CD14-positive monocyte (primary cell): ENCODE data around the gene NOM1. TPM values are rescaled to one million over a fixed set of nuclear protein-coding genes. Genes with fewer than 3 reads are reported as not detected.

ENCODE experiments used
- DNase-seq, 3 donors: peaks; one replicate each; pipeline ENCODE4 v3.0.0-alpha.2; 2011 to 2022
- H2AFZ ChIP-seq: 2 replicates; pipeline ENCODE4 v1.6.0; 2012; ENCODE audit warnings: mild to moderate bottlenecking, low read depth, low read length, inconsistent platforms; ENCODE audit not compliant: insufficient read depth, poor library complexity, severe bottlenecking
- H3K27ac ChIP-seq, 2 donors: 1 replicate in 1 of 2; 2 replicates in 1 of 2; pipeline ENCODE4 v1.5.1; 2012 to 2013; ENCODE audit warnings: low read length in 2 of 2, control low read depth in 1 of 2, inconsistent platforms in 1 of 2, low read depth in 1 of 2, mild to moderate bottlenecking in 1 of 2
- H3K27me3 ChIP-seq, 2 donors: one replicate each; pipeline versions ENCODE4 v1.6.0 to v1.6.1; 2011 to 2013; ENCODE audit warnings: low read length in 2 of 2; ENCODE audit not compliant: control insufficient read depth in 2 of 2, insufficient read depth in 2 of 2
- H3K36me3 ChIP-seq, 2 donors: replicated peaks in 1 of 2; 1 replicate in 1 of 2; 2 replicates in 1 of 2; pipeline versions ENCODE4 v1.5.1 to v1.6.1; 2012 to 2013; ENCODE audit warnings: low read length in 2 of 2, control low read depth in 1 of 2, inconsistent platforms in 1 of 2, mild to moderate bottlenecking in 1 of 2; ENCODE audit not compliant: insufficient read depth in 2 of 2, control insufficient read depth in 1 of 2
- H3K4me1 ChIP-seq, 2 donors: 1 replicate in 1 of 2; 2 replicates in 1 of 2; pipeline versions ENCODE4 v1.5.1 to v1.6.1; 2012 to 2013; ENCODE audit warnings: low read length in 2 of 2, control low read depth in 1 of 2, inconsistent platforms in 1 of 2, mild to moderate bottlenecking in 1 of 2, moderate library complexity in 1 of 2; ENCODE audit not compliant: insufficient read depth in 2 of 2, control insufficient read depth in 1 of 2
- H3K4me2 ChIP-seq: replicated peaks from 2 replicates; pipeline ENCODE3; 2012; ENCODE audit warnings: low read length, moderate library complexity, mild to moderate bottlenecking; ENCODE audit not compliant: poor library complexity, severe bottlenecking; ENCODE audit errors: extremely low read depth
- H3K4me3 ChIP-seq, 3 experiments: fragments of 200-600 bp in 1 of 3; sonication (generic) in 1 of 3; replicated peaks in 1 of 3; 1 replicate in 2 of 3; 2 replicates in 1 of 3; pipeline ENCODE4 v1.5.1; 2011 to 2013; ENCODE audit warnings: low read length in 3 of 3, mild to moderate bottlenecking in 3 of 3, control low read depth in 2 of 3, low read depth in 2 of 3, inconsistent platforms in 1 of 3, moderate library complexity in 1 of 3
- H3K79me2 ChIP-seq: 2 replicates; pipeline ENCODE4 v1.6.0; 2012; ENCODE audit warnings: mild to moderate bottlenecking, control low read depth, inconsistent platforms, low read length, moderate library complexity; ENCODE audit not compliant: insufficient read depth
- H3K9ac ChIP-seq: 2 replicates; pipeline ENCODE4 v1.6.0; 2017; ENCODE audit warnings: low read length, mild to moderate bottlenecking; ENCODE audit not compliant: insufficient read depth, poor library complexity, severe bottlenecking
- H3K9me3 ChIP-seq, 2 donors: replicated peaks in 1 of 2; 1 replicate in 1 of 2; 2 replicates in 1 of 2; pipeline versions ENCODE4 v1.5.1 to v1.6.1; 2012 to 2013; ENCODE audit warnings: low read length in 2 of 2, control low read depth in 1 of 2; ENCODE audit not compliant: control insufficient read depth in 1 of 2, insufficient read depth in 1 of 2
- H4K20me1 ChIP-seq: 2 replicates; pipeline ENCODE4 v1.6.0; 2012; ENCODE audit warnings: mild to moderate bottlenecking, low read length, control low read depth, moderate library complexity; ENCODE audit not compliant: insufficient read depth
- H3K27ac Mint-ChIP-seq, 7 donors: one replicate each; pipeline ENCODE4 v1.8.0; 2020; ENCODE audit warnings: mild to moderate bottlenecking in 7 of 7, mixed read lengths in 7 of 7, moderate library complexity in 6 of 7, inconsistent platforms in 2 of 7
- H3K27me3 Mint-ChIP-seq, 3 donors: one replicate each; pipeline ENCODE4 v1.8.0; 2021 to 2022; ENCODE audit warnings: low read depth in 3 of 3, mild to moderate bottlenecking in 3 of 3, mixed read lengths in 3 of 3, moderate library complexity in 3 of 3, inconsistent platforms in 1 of 3
- H3K36me3 Mint-ChIP-seq, 2 donors: one replicate each; pipeline ENCODE4 v1.8.0; 2020; ENCODE audit warnings: mixed read lengths in 2 of 2, inconsistent platforms in 1 of 2, mild to moderate bottlenecking in 1 of 2
- H3K4me1 Mint-ChIP-seq: one replicate; pipeline ENCODE4 v1.8.0; 2020; ENCODE audit warnings: mild to moderate bottlenecking, mixed read lengths
- H3K4me3 Mint-ChIP-seq, 2 donors: one replicate each; pipeline ENCODE4 v1.8.0; 2020; ENCODE audit warnings: mild to moderate bottlenecking in 2 of 2, mixed read lengths in 2 of 2, moderate library complexity in 1 of 2
- H3K9me3 Mint-ChIP-seq, 7 donors: one replicate each; pipeline ENCODE4 v1.8.0; 2020 to 2022; ENCODE audit warnings: mixed read lengths in 7 of 7, mild to moderate bottlenecking in 6 of 7, moderate library complexity in 6 of 7, inconsistent platforms in 2 of 7
- WGBS: methylation state at CpG from one replicate; pipeline ENCODE4 v1.1.5; 2013; ENCODE audit warnings: missing lambda C conversion rate; ENCODE audit not compliant: insufficient coverage; 5-methylcytosine and 5-hydroxymethylcytosine counted together
- intact Hi-C, 2 donors: fragments of 100-400 bp; cut with micrococcal nuclease; formaldehyde crosslinking; loops; one replicate each; pipeline versions ENCODE4 v1.15.0 to v1.15.1; 2023
- polyA plus RNA-seq, 3 donors: library from polyadenylated mRNA; depleted of rRNA in 1 of 3; unstranded in 2 of 3; stranded (reverse) in 1 of 3; fragments of 300-500 nt in 2 of 3; fragments of >200 nt in 1 of 3; fragmentation: Illumina TruSeq in 2 of 3; gene quantifications; 1 replicate in 2 of 3; 2 replicates in 1 of 3; pipeline ENCODE4 v1.2.3, GENCODE V29; 2012 to 2021
- TF ChIP-seq, protein P1 (sequence below): fragments of 200-600 bp; IDR thresholded peaks from one replicate; pipeline ENCODE4 v1.8.0; 2022; ENCODE audit warnings: antibody characterized with exemption, mild to moderate bottlenecking

Gene NOM1
- polyA plus RNA-seq, 3 donors: 0.89 to 11.5 (median 1.9) TPM

DNA sequence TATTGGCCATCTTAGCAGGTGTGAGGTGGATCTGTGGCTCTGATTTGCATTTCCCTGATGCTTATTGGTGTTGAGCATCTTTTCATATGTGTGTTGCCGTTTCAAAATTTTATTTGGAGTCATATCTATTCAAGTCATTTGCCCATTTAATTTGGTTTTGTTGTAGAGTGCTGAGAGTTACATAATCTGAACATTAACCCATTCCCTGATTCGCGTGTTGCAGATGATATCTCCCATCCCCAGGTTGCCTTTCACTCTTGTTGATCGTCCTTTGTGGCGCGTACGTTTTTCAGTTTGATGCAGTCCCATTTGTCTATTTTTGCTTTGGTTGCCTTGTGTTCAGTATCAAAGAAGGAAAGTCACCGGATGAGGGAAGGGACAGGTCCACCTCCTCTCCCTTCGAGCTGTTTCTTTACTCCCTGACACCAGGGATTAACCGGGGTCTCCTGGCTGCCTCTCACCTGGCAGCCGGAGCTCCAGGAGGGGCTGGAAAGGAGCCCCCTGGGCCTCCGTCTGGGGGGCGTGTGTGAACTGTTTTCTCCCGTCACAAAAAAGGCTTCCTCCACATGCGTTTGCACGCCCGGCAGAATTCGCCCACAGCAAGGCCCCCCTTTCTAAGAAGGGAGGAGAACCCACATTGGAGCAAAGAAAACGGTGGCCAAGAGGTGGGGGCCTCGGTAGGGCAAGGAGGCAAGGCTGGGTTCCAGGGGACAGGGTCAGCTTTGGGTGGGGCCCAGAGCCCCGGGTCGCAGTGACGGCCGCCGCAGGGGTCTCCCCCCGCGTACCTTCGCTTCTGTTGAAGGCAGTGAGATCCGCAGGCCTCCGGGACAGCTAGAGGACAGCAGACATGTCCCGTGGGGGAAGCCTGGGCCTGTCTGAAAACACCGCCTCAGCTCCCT, 52.7 kb downstream of the NOM1 start:
- H3K27me3 ChIP-seq: peaks cover 82 to 93% of the 10 kb centered on the region in 2 donors
- no peak overlapping the region for H3K4me3 ChIP-seq

DNA sequence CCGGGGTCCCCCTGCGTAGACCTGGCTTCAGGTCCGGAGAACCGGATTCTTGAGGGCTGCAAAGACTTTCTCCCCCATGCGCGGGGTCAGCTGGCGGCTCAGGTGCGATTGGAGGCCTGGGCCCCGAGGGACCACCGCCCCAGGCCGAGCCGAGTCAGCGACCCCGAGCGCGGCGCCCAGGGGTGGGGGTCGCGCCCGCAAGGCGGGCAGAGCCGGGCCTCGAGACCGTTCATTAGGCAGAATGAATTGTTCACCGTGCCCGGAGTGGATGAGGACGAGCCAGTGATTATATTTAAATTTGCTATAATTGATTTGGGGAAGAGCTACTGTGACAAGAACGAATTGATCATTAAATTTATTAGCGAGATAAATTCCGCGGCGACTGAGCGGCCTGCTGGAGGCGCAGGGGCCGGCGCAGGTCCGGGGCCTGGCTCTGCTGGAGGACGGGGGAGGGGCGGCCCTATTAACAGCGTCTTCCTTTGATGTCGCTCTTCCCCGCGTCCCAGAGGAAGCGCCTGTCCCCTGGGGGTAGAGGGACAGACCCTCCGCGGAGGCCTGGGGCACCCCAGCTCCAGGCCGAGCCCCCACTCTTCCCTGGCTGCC, 53.4 kb downstream of the NOM1 start:
- no peak overlapping the region for H3K4me2 ChIP-seq
- H3K4me3 ChIP-seq: no peak overlapping the region
- H3K4me1 ChIP-seq: peaks cover 0 to 3% of the 10 kb centered on the region in 2 donors
- peaks cover 0 to 26% (median 8%) of the 10 kb centered on the region in 7 donors for H3K9me3 Mint-ChIP-seq
- H3K27ac ChIP-seq: no peak overlapping the region
- H3K4me3 Mint-ChIP-seq: peak overlapping the region in 1 of 2 donors; percentile 79
- no peak overlapping the region for H3K9ac ChIP-seq
- H3K36me3 Mint-ChIP-seq: peaks cover 0 to 8% of the 10 kb centered on the region in 2 donors
- peaks cover 0 to 20% of the 10 kb centered on the region in 2 donors for H3K9me3 ChIP-seq
- no peaks in the 10 kb centered on the region for H3K36me3 ChIP-seq
- H3K79me2 ChIP-seq: no peaks in the 10 kb centered on the region
- TF ChIP-seq, protein P1, sequence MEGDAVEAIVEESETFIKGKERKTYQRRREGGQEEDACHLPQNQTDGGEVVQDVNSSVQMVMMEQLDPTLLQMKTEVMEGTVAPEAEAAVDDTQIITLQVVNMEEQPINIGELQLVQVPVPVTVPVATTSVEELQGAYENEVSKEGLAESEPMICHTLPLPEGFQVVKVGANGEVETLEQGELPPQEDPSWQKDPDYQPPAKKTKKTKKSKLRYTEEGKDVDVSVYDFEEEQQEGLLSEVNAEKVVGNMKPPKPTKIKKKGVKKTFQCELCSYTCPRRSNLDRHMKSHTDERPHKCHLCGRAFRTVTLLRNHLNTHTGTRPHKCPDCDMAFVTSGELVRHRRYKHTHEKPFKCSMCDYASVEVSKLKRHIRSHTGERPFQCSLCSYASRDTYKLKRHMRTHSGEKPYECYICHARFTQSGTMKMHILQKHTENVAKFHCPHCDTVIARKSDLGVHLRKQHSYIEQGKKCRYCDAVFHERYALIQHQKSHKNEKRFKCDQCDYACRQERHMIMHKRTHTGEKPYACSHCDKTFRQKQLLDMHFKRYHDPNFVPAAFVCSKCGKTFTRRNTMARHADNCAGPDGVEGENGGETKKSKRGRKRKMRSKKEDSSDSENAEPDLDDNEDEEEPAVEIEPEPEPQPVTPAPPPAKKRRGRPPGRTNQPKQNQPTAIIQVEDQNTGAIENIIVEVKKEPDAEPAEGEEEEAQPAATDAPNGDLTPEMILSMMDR: no peak
- H2AFZ ChIP-seq: no peak overlapping the region
- no peak for DNase-seq
- H3K27me3 ChIP-seq: peaks cover 82 to 93% of the 10 kb centered on the region in 2 donors
- no peaks in the 10 kb centered on the region for H4K20me1 ChIP-seq
- H3K27ac Mint-ChIP-seq: no peak overlapping the region
- peaks cover 16% of the 10 kb centered on the region for H3K4me1 Mint-ChIP-seq
- H3K27me3 Mint-ChIP-seq: peaks cover 91 to 96% (median 92%) of the 10 kb centered on the region in 3 donors
- WGBS: 9% methylated on average over 44 of the region's 47 CpGs
- intact Hi-C loops: no loop called here

More for the DNA sequence above, 52.7 kb downstream of the NOM1 start:
- H3K36me3 ChIP-seq: no peaks in the 10 kb centered on the region
- H3K9me3 ChIP-seq: peaks cover 0 to 20% of the 10 kb centered on the region in 2 donors
- peaks cover 0 to 3% of the 10 kb centered on the region in 2 donors for H3K4me1 ChIP-seq
- Mint-ChIP-seq H3K36me3 (peaks cover 0 to 8% of the 10 kb centered on the region in 2 donors), H3K27me3 (peaks cover 91 to 96% (median 92%) of the 10 kb centered on the region in 3 donors), H3K27ac (no peak overlapping the region), H3K4me1 (peaks cover 16% of the 10 kb centered on the region), H3K9me3 (peaks cover 0 to 29% (median 8%) of the 10 kb centered on the region in 7 donors), H3K4me3 (peak overlapping the region in 1 of 2 donors; percentile 62)
- H3K27ac ChIP-seq: no peak overlapping the region
- no peaks in the 10 kb centered on the region for H4K20me1 ChIP-seq
- 10% methylated on average over 17 of the region's 32 CpGs for WGBS
- H3K4me2 ChIP-seq: no peak overlapping the region
- H3K9ac ChIP-seq: no peak overlapping the region
- no peak overlapping the region for H2AFZ ChIP-seq
- intact Hi-C loops: no loop called here
- TF ChIP-seq, protein P1: no peak
- no peak for DNase-seq
- no peaks in the 10 kb centered on the region for H3K79me2 ChIP-seq
